ENCODE measurements around the gene VEGFC. TPM values are rescaled to one million over a fixed set of nuclear protein-coding genes. Genes with fewer than 3 reads are reported as not detected.

VEGFC gene
- total and polyA plus RNA-seq, 2 experiments from 2014 or later = 2.9 to 4.2 TPM

DNA sequence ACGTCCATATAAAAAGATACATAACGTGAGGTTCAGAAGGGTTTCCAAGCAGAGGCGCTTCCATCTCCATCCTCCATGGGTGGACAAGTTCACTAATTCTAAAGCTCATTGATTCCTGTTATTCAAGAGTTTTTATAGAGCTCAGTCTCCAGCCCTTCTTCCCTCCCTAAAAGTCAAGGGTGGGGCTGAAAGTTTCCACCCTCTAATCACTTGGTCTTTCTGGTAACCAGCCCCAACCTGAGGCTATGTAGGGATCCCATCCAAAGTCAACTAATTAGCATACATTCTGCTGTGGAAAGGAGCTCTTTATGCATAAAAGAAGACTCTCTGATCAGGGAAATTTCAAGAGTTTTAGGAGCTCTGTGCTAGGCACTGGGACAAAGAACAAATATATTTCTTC lies 46.9 kb upstream of the VEGFC start:
- 90% methylated on average over 3 of the region's 3 CpGs for WGBS (ENCODE audit: low lambda C conversion rate, missing lambda C conversion rate)

DNA sequence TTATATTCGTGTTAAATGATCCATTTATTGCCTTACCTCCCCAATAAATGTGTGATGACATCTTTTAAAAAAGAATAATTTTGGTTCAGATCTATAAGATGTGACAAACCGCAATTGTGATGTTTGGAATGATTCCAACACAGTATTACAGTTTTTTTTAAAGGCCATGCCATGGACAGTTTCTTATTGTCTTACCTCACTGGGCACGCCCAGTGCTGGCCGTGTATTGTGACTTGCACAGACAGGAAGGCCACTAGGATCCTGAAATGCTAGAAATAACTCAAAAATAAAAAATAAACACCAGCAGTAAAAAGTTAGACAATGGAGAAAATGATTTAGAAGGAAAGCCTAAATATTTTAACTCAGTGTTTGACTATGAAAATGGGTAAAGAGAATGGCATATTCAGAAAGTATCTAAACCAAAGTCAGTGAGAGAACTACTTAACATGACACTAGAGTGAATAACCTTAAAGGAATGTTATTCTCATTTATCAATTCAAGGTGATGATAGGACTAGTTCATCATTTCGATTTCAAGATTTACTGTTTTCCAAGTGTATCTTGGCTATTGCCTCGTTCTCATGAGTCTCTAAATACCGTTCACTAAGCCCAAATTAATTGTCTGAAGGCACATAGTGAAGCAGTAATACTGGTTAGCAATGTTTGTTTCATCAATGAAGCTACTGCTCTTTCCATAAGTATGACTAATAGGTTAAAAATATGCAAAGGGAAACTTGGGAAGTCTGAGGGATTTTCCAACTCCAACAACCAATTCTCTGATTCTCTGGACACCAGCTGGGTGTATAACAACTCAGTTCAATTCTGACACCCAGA lies 46.1 kb upstream of the VEGFC start:
- H3K9me2 ChIP-seq (replicated peaks; ENCODE audit: insufficient read depth) = no peaks in the 10 kb centered on the region
- no peak overlapping the region for H3K4me3 ChIP-seq
- H3K79me2 ChIP-seq = no peaks in the 10 kb centered on the region
- DNase-seq (ENCODE audit: low spot score) = no peak
- H4K20me1 ChIP-seq (ENCODE audit: insufficient read depth, poor library complexity, severe bottlenecking) = no peaks in the 10 kb centered on the region
- 87% methylated on average over 7 of the region's 7 CpGs for WGBS (ENCODE audit: low lambda C conversion rate, missing lambda C conversion rate)
- no peak overlapping the region for H3K27ac ChIP-seq
- no peak for TF ChIP-seq EZH2 (IDR thresholded peaks at IDR 0.05; ENCODE audit: borderline replicate concordance)
- no peak for TF ChIP-seq EZH2phosphoT487 (IDR thresholded peaks at IDR 0.05; ENCODE audit: low read depth, severe bottlenecking, unreplicated experiment)
- TF ChIP-seq, protein P1, sequence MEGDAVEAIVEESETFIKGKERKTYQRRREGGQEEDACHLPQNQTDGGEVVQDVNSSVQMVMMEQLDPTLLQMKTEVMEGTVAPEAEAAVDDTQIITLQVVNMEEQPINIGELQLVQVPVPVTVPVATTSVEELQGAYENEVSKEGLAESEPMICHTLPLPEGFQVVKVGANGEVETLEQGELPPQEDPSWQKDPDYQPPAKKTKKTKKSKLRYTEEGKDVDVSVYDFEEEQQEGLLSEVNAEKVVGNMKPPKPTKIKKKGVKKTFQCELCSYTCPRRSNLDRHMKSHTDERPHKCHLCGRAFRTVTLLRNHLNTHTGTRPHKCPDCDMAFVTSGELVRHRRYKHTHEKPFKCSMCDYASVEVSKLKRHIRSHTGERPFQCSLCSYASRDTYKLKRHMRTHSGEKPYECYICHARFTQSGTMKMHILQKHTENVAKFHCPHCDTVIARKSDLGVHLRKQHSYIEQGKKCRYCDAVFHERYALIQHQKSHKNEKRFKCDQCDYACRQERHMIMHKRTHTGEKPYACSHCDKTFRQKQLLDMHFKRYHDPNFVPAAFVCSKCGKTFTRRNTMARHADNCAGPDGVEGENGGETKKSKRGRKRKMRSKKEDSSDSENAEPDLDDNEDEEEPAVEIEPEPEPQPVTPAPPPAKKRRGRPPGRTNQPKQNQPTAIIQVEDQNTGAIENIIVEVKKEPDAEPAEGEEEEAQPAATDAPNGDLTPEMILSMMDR (IDR thresholded peaks at IDR 0.05; ENCODE audit: poor library complexity) = no peak
- H3K9me3 ChIP-seq (ENCODE audit: low read depth) = no peaks in the 10 kb centered on the region
- no peaks in the 10 kb centered on the region for H3K4me1 ChIP-seq (ENCODE audit: insufficient read depth)
- H2AFZ ChIP-seq = no peak overlapping the region
- no peak overlapping the region for H3K4me2 ChIP-seq
- no peaks in the 10 kb centered on the region for H3K36me3 ChIP-seq (replicated peaks; ENCODE audit: insufficient read depth, low read depth)
- H3K27me3 ChIP-seq = no peaks in the 10 kb centered on the region

More for the DNA sequence above, 46.9 kb upstream of the VEGFC start:
- Histone ChIP-seq H3K9me2 (replicated peaks; ENCODE audit: insufficient read depth) (no peaks in the 10 kb centered on the region), H3K4me3 (no peak overlapping the region), H3K79me2 (no peaks in the 10 kb centered on the region), H4K20me1 (ENCODE audit: insufficient read depth, poor library complexity, severe bottlenecking) (no peaks in the 10 kb centered on the region), H3K9me3 (ENCODE audit: low read depth) (no peaks in the 10 kb centered on the region), H3K4me1 (ENCODE audit: insufficient read depth) (no peaks in the 10 kb centered on the region), H3K27ac (no peak overlapping the region), H2AFZ (no peak overlapping the region), H3K4me2 (no peak overlapping the region), H3K36me3 (replicated peaks; ENCODE audit: insufficient read depth, low read depth) (no peaks in the 10 kb centered on the region), H3K27me3 (no peaks in the 10 kb centered on the region)
- DNase-seq (ENCODE audit: low spot score) = no peak
- TF ChIP-seq EZH2phosphoT487 (IDR thresholded peaks at IDR 0.05; ENCODE audit: low read depth, severe bottlenecking, unreplicated experiment) = no peak
- no peak for TF ChIP-seq EZH2 (IDR thresholded peaks at IDR 0.05; ENCODE audit: borderline replicate concordance)
- TF ChIP-seq, protein P1 (IDR thresholded peaks at IDR 0.05; ENCODE audit: poor library complexity) = no peak

DNA sequence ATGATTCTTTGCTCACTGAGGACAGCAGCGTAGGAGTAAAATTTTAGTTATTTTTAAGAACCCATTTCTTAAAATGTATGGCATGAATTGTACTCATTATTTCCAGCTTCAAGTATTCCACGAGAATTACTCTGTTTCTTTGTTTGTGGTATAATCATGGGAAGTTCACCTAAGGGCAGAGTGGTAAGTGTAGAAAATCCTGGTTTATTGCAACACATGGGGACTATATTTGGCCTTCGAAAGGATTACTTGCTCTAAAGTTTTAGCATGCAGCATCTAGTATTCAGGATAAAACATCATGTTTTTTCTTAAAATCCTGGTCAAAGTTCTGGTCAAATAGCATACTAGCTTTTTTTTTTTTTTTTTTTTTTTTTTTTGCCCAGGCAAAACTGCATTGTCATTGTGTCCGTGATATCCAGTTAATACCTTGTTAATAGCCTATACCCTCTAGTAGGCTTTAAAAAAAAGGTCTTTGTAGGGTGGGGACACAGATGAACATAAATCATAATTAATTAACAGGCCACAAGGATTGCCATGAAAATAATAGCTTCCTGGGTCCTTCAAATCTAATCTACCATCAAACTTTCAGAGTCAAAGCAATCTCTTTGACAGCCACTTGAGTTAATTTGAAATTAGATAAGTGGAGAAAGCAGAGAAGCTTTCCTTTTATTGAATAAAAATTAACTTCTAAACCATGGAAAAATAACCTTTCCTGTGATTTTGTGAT lies 44.6 kb upstream of the VEGFC start:
- Histone ChIP-seq H3K9me3 (ENCODE audit: low read depth) (no peaks in the 10 kb centered on the region), H3K36me3 (replicated peaks; ENCODE audit: insufficient read depth, low read depth) (no peaks in the 10 kb centered on the region), H3K9me2 (replicated peaks; ENCODE audit: insufficient read depth) (no peaks in the 10 kb centered on the region), H4K20me1 (ENCODE audit: insufficient read depth, poor library complexity, severe bottlenecking) (no peaks in the 10 kb centered on the region), H3K27ac (no peak overlapping the region), H3K79me2 (no peaks in the 10 kb centered on the region), H3K27me3 (no peaks in the 10 kb centered on the region), H3K4me2 (no peak overlapping the region), H3K4me3 (no peak overlapping the region), H2AFZ (no peak overlapping the region), H3K4me1 (ENCODE audit: insufficient read depth) (no peaks in the 10 kb centered on the region)
- WGBS (ENCODE audit: low lambda C conversion rate, missing lambda C conversion rate) = 76% methylated on average over 4 of the region's 4 CpGs
- TF ChIP-seq, protein P1 (IDR thresholded peaks at IDR 0.05; ENCODE audit: poor library complexity) = no peak
- TF ChIP-seq EZH2 (IDR thresholded peaks at IDR 0.05; ENCODE audit: borderline replicate concordance) = no peak
- no peak for TF ChIP-seq EZH2phosphoT487 (IDR thresholded peaks at IDR 0.05; ENCODE audit: low read depth, severe bottlenecking, unreplicated experiment)
- no peak for DNase-seq (ENCODE audit: low spot score)

All from hepatocyte (in vitro differentiated cells).